ENCODE data around the gene TTC7B. TPM values are rescaled to one million over a fixed set of nuclear protein-coding genes. Genes with fewer than 3 reads are reported as not detected.

TTC7B gene
- total and polyA plus RNA-seq, 2 of the 13 experiments (the other 11 are each of a cell fraction or from before 2014, with no cell fraction given): 1.3 to 3.2 TPM

- TF ChIP-seq ZBTB40 (IDR thresholded peaks at IDR 0.05): no peak
- peak; percentile 75; the same call in 1 of the 2 replicates for TF ChIP-seq ZBTB40 (CRISPR knock-in tag; IDR thresholded peaks at IDR 0.05)
- TF ChIP-seq GATAD2A (CRISPR knock-in tag; IDR thresholded peaks at IDR 0.05): peak; percentile 86
- TF ChIP-seq ZNF343 (CRISPR knock-in tag; IDR thresholded peaks at IDR 0.05): no peak
- no peak for TF ChIP-seq ATF4 (CRISPR knock-in tag; IDR thresholded peaks at IDR 0.05)
- TF ChIP-seq RNF2 (conservative IDR thresholded peaks at IDR 0.05; ENCODE audit: low read depth): no peak
- TF ChIP-seq ZNF230 (CRISPR knock-in tag; IDR thresholded peaks at IDR 0.05): peak; percentile 76; the same call in 1 of the 2 replicates
- no peak for TF ChIP-seq ZNF326 (CRISPR knock-in tag; IDR thresholded peaks at IDR 0.05; ENCODE audit: borderline replicate concordance)
- TF ChIP-seq ZNF142 (CRISPR knock-in tag; IDR thresholded peaks at IDR 0.05): no peak
- no peak for TF ChIP-seq SRF (IDR thresholded peaks at IDR 0.05; ENCODE audit: low read depth, low read length)
- no peak for TF ChIP-seq ZNF17 (CRISPR knock-in tag; IDR thresholded peaks at IDR 0.05)
- TF ChIP-seq RXRA (CRISPR knock-in tag; IDR thresholded peaks at IDR 0.05): peak; percentile 83
Observed at GRCh38 chr14:90513161-90514014, 302.8 kb downstream of the TTC7B start (continued).
